Endothelial cell of umbilical vein (primary cell): ENCODE data around the gene CDHR4. TPM values are rescaled to one million over a fixed set of nuclear protein-coding genes. Genes with fewer than 3 reads are reported as not detected.

Experiments
- BruUV-seq: library from RNA; stranded (reverse); fragments of 400-500 nt; replicated peaks from 2 replicates; lab custom pipeline; 2021; lab: Mats Ljungman, UMichigan
- CTCF ChIA-PET: fragments of 300-600, 350-600 bp; sonication (Branson Sonifier 250); formaldehyde crosslinking; loops from one replicate; lab custom pipeline; 2021; ENCODE audit warnings: antibody characterized with exemption, inconsistent platforms; lab: Charles Lee
- POLR2A ChIA-PET: fragments of 300-600, 350-600 bp; sonication (Branson Sonifier 250); formaldehyde crosslinking; loops from one replicate; lab custom pipeline; 2021; ENCODE audit warnings: antibody characterized with exemption, inconsistent platforms; lab: Charles Lee
- DNase-seq: peaks from one replicate; pipeline ENCODE4 v3.0.0-alpha.2; 2011; ENCODE audit warnings: low read depth, low spot score
- FAIRE-seq: peaks from 2 replicates; lab custom pipeline; 2011; peaks lifted over from hg19 to GRCh38; lab: Jason Lieb, UNC
- H2AFZ ChIP-seq: 2 replicates; pipeline ENCODE4 v1.6.0; 2012; ENCODE audit warnings: low read depth, low read length, control low read depth, inconsistent platforms
- H3K27ac ChIP-seq: 2 replicates; pipeline ENCODE4 v1.5.1; 2011; ENCODE audit warnings: low read depth, mild to moderate bottlenecking, control low read depth, low read length, moderate library complexity; ENCODE audit not compliant: insufficient read depth
- H3K27me3 ChIP-seq, 2 experiments: 2 replicates each; pipeline versions ENCODE4 v1.6.0 to v1.6.1; 2011; ENCODE audit warnings: low read length in 2 of 2, mixed read lengths in 1 of 2; ENCODE audit not compliant: control insufficient read depth in 2 of 2, insufficient read depth in 2 of 2
- H3K36me3 ChIP-seq, 2 experiments: 2 replicates in 1 of 2; 3 replicates in 1 of 2; pipeline ENCODE4 v1.5.1; 2011; ENCODE audit warnings: low read length in 2 of 2, mild to moderate bottlenecking in 1 of 2, moderate library complexity in 1 of 2; ENCODE audit not compliant: control insufficient read depth in 2 of 2, insufficient read depth in 2 of 2; ENCODE audit errors: extremely low read depth in 1 of 2
- H3K4me1 ChIP-seq: 3 replicates; pipeline ENCODE4 v1.5.1; 2011; ENCODE audit warnings: mild to moderate bottlenecking, low read length; ENCODE audit not compliant: control insufficient read depth, insufficient read depth; ENCODE audit errors: extremely low read depth
- H3K4me2 ChIP-seq: 2 replicates; pipeline ENCODE4 v1.6.1; 2011; ENCODE audit warnings: low read length, control low read depth, mixed read lengths; ENCODE audit not compliant: insufficient read depth
- H3K4me3 ChIP-seq, 3 experiments: fragments of 200-600 bp in 1 of 3; sonication (generic), shearing (Covaris generic) in 1 of 3; replicated peaks in 1 of 3; 2 replicates each; pipeline ENCODE4 v1.5.1; 2011 to 2016; ENCODE audit warnings: control low read depth in 3 of 3, low read length in 3 of 3, mild to moderate bottlenecking in 2 of 3, inconsistent platforms in 1 of 3, low read depth in 1 of 3, moderate library complexity in 1 of 3; ENCODE audit not compliant: insufficient read depth in 1 of 3
- H3K79me2 ChIP-seq: 2 replicates; pipeline ENCODE4 v1.6.0; 2012; ENCODE audit warnings: low read length, inconsistent platforms; ENCODE audit not compliant: control insufficient read depth, insufficient read depth
- H3K9ac ChIP-seq: replicated peaks from 2 replicates; pipeline ENCODE3; 2011; ENCODE audit warnings: low read length, control low read depth; ENCODE audit not compliant: insufficient read depth; ENCODE audit errors: extremely low read depth
- H3K9me1 ChIP-seq: replicated peaks from 3 replicates; pipeline ENCODE4 v1.6.0; 2011; ENCODE audit warnings: mild to moderate bottlenecking, low read length; ENCODE audit not compliant: control insufficient read depth, insufficient read depth; ENCODE audit errors: extremely low read depth
- H3K9me3 ChIP-seq: replicated peaks from 2 replicates; pipeline ENCODE4 v1.5.1; 2012; ENCODE audit warnings: low read length, inconsistent platforms; ENCODE audit not compliant: control insufficient read depth, insufficient read depth
- H4K20me1 ChIP-seq: replicated peaks from 2 replicates; pipeline ENCODE3; 2011; ENCODE audit warnings: mild to moderate bottlenecking, low read length; ENCODE audit not compliant: control insufficient read depth, insufficient read depth; ENCODE audit errors: extremely low read depth
- EZH2 ChIP-seq: IDR thresholded peaks from 2 replicates; pipeline ENCODE4 v1.6.1; 2012; ENCODE audit warnings: borderline replicate concordance, low read depth, mild to moderate bottlenecking, moderate library complexity, low read length, inconsistent platforms; ENCODE audit not compliant: severe bottlenecking
- FOS ChIP-seq: IDR thresholded peaks from 2 replicates; pipeline ENCODE4 v1.6.1; 2011; ENCODE audit warnings: mild to moderate bottlenecking, low read length, moderate library complexity, borderline replicate concordance; ENCODE audit not compliant: insufficient read depth
- GATA2 ChIP-seq: IDR thresholded peaks from 2 replicates; pipeline ENCODE4 v1.7.0; 2011; ENCODE audit warnings: low read depth, mild to moderate bottlenecking, moderate library complexity, mixed read lengths, low read length; ENCODE audit not compliant: insufficient read length, insufficient read depth
- JUN ChIP-seq: IDR thresholded peaks from 2 replicates; pipeline ENCODE4 v1.6.1; 2011; ENCODE audit warnings: borderline replicate concordance, low read depth; ENCODE audit not compliant: insufficient read length, insufficient read depth
- MYC ChIP-seq: IDR thresholded peaks from one replicate; pipeline ENCODE4 v1.6.1; 2011; ENCODE audit warnings: mild to moderate bottlenecking, low read depth, low read length
- POLR2A ChIP-seq: IDR thresholded peaks from 2 replicates; pipeline ENCODE4 v1.6.1; 2012; ENCODE audit warnings: low read depth, mild to moderate bottlenecking, control low read depth, low read length
- POLR2AphosphoS5 ChIP-seq: IDR thresholded peaks from 2 replicates; pipeline ENCODE4 v1.6.1; 2012; ENCODE audit warnings: low read depth, mild to moderate bottlenecking, control low read depth, low read length, moderate library complexity; ENCODE audit not compliant: insufficient read depth
- dilution Hi-C: fragments of 300-500 bp; cut with MboI; formaldehyde crosslinking; loops from one replicate; pipeline ENCODE4 v1.15.0; 2019; ENCODE audit warnings: low sequenced_read_pairs; ENCODE audit not compliant: extremely low pct_ligation_motif_present
- intact Hi-C: fragments of 100-400 bp; cut with micrococcal nuclease; formaldehyde crosslinking; loops from one replicate; pipeline ENCODE4 v1.10.0; 2022
- polyA plus RNA-seq, 4 experiments: library from polyadenylated mRNA; depleted of rRNA in 3 of 4; stranded (reverse) in 3 of 4; unstranded in 1 of 4; fragments of >200 nt; gene quantifications; 2 replicates each; pipeline versions ENCODE4 v1.2.1 to v1.2.3, GENCODE V29; 2011 to 2012; ENCODE audit warnings: missing spikeins in 1 of 4
- total RNA-seq: library from RNA; stranded (reverse); gene quantifications from 2 replicates; pipeline ENCODE4 v1.2.3, GENCODE V29; 2021
- TF ChIP-seq, protein P1 (sequence below): IDR thresholded peaks from 2 replicates; pipeline ENCODE4 v1.6.1; 2011; ENCODE audit not compliant: insufficient read depth, insufficient read length
- TF ChIP-seq, protein P2 (sequence below), 2 donors: IDR thresholded peaks; 1 replicate in 1 of 2; 2 replicates in 1 of 2; pipeline ENCODE4 v1.5.1; 2011; ENCODE audit warnings: low read length in 2 of 2, mild to moderate bottlenecking in 2 of 2, moderate library complexity in 2 of 2, control low read depth in 1 of 2, inconsistent platforms in 1 of 2, low read depth in 1 of 2; ENCODE audit not compliant: insufficient read depth in 1 of 2; ENCODE audit errors: extremely low read depth in 1 of 2

Gene CDHR4
- total and polyA plus RNA-seq, 2 donors (not counting 3 experiments of a cell fraction or from before 2014, with no cell fraction given) = 0.19 TPM; not detected in 1

DNA sequence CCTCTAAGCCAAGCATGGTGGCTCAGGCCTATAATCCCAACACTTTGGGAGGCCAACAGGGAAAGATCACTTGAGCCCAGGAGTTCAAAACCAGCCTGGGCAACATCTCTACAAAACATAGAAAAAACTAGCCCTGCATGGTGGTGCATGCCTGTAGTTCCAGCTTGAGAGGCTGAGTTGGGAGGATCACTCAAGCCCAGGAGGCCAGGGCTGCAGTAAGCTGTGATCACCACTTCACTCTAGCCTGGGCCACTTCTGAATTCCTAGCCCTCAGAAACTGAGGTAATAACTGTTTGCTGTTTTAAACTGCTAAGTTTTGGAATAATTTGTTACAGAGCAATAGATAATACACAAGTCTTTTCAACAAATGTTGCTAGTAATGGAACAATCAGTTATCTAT is 29.7 kb downstream of the CDHR4 start:
- no peak overlapping the region for H3K27ac ChIP-seq
- no peak overlapping the region for H3K4me2 ChIP-seq

More for the DNA sequence above, 29.7 kb downstream of the CDHR4 start:
- Histone ChIP-seq H3K9me3 (no peaks in the 10 kb centered on the region), H3K9me1 (no peaks in the 10 kb centered on the region), H3K36me3 (no peaks in the 10 kb centered on the region), H4K20me1 (peaks cover 9% of the 10 kb centered on the region), H3K4me1 (no peaks in the 10 kb centered on the region), H3K4me3 (no peak overlapping the region), H3K27me3 (no peaks in the 10 kb centered on the region), H3K9ac (no peak overlapping the region), H2AFZ (no peak overlapping the region), H3K79me2 (peaks cover 83% of the 10 kb centered on the region)
- no peak for DNase-seq
- CTCF ChIA-PET = interaction anchor here (1.0 to 1.7 kb wide), 2 partner anchors 13 to 21 kb away, joined by 3 to 9 read pairs; no protein-coding TSS in a partner anchor
- intact Hi-C loops (no loop called here), dilution Hi-C loops (no loop called here)
- POLR2A ChIA-PET = no interaction called here
- FAIRE-seq = no peak
- no TSS peak for BruUV-seq
- TF ChIP-seq JUN = no peak
- no peak for TF ChIP-seq MYC
- TF ChIP-seq EZH2 = no peak
- TF ChIP-seq, protein P1, sequence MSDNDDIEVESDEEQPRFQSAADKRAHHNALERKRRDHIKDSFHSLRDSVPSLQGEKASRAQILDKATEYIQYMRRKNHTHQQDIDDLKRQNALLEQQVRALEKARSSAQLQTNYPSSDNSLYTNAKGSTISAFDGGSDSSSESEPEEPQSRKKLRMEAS = no peak
- no peak for TF ChIP-seq POLR2AphosphoS5
- no peak for TF ChIP-seq FOS
- TF ChIP-seq, protein P2, sequence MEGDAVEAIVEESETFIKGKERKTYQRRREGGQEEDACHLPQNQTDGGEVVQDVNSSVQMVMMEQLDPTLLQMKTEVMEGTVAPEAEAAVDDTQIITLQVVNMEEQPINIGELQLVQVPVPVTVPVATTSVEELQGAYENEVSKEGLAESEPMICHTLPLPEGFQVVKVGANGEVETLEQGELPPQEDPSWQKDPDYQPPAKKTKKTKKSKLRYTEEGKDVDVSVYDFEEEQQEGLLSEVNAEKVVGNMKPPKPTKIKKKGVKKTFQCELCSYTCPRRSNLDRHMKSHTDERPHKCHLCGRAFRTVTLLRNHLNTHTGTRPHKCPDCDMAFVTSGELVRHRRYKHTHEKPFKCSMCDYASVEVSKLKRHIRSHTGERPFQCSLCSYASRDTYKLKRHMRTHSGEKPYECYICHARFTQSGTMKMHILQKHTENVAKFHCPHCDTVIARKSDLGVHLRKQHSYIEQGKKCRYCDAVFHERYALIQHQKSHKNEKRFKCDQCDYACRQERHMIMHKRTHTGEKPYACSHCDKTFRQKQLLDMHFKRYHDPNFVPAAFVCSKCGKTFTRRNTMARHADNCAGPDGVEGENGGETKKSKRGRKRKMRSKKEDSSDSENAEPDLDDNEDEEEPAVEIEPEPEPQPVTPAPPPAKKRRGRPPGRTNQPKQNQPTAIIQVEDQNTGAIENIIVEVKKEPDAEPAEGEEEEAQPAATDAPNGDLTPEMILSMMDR (IDR thresholded peaks at IDR 0.05; ENCODE audit: extremely low read depth in 1 of 2, insufficient read depth in 1 of 2, low read depth in 1 of 2, low read length in 2 of 2) = no peak
- no peak for TF ChIP-seq GATA2
- TF ChIP-seq POLR2A = no peak
